Neural cell (in vitro differentiated cells): ENCODE measurements around the gene DPH6. TPM values are rescaled to one million over a fixed set of nuclear protein-coding genes. Genes with fewer than 3 reads are reported as not detected.

Experiments used
- H2AFZ ChIP-seq: fragments of 200-600, 300-800 bp; sonication (generic), shearing (Covaris generic); 2 replicates; pipeline ENCODE4 v1.6.0; 2014; ENCODE audit warnings: low read depth, mild to moderate bottlenecking, antibody characterized with exemption, low read length, moderate library complexity
- H3F3A ChIP-seq: fragments of 200-600 bp; shearing (Covaris generic); 2 replicates; pipeline ENCODE4 v1.6.1; 2016; ENCODE audit warnings: mild to moderate bottlenecking, moderate library complexity, mixed read lengths, antibody characterized with exemption, low read length; ENCODE audit not compliant: insufficient read depth, poor library complexity, severe bottlenecking
- H3K27ac ChIP-seq: fragments of 200-600, 300-800 bp; sonication (generic), shearing (Covaris generic); 2 replicates; pipeline ENCODE4 v1.5.1; 2014; ENCODE audit warnings: mild to moderate bottlenecking, low read length, moderate library complexity
- H3K27me3 ChIP-seq: fragments of 300-800, 200-600 bp; sonication (generic), shearing (Covaris generic); 2 replicates; pipeline ENCODE4 v1.6.0; 2014; ENCODE audit warnings: mild to moderate bottlenecking, low read depth, low read length, moderate library complexity; ENCODE audit not compliant: insufficient read depth
- H3K36me3 ChIP-seq: fragments of 300-800, 200-600 bp; sonication (generic), shearing (Covaris generic); 2 replicates; pipeline ENCODE4 v1.5.1; 2014; ENCODE audit warnings: mild to moderate bottlenecking, antibody characterized with exemption, low read length, moderate library complexity; ENCODE audit not compliant: insufficient read depth
- H3K4me2 ChIP-seq: fragments of 300-800, 200-600 bp; sonication (generic), shearing (Covaris generic); 2 replicates; pipeline ENCODE4 v1.6.0; 2014; ENCODE audit warnings: mild to moderate bottlenecking, low read length
- H3K4me3 ChIP-seq: fragments of 300-800, 200-600 bp; sonication (generic), shearing (Covaris generic); 2 replicates; pipeline ENCODE4 v1.5.1; 2014; ENCODE audit warnings: mild to moderate bottlenecking, low read length, moderate library complexity
- H3K79me2 ChIP-seq: fragments of 200-600 bp; shearing (Covaris generic); replicated peaks from 2 replicates; pipeline ENCODE4 v1.6.0; 2014; ENCODE audit warnings: mild to moderate bottlenecking, low read length, moderate library complexity; ENCODE audit not compliant: insufficient read depth
- H3K9ac ChIP-seq: fragments of 300-800, 200-600 bp; sonication (generic), shearing (Covaris generic); 2 replicates; pipeline ENCODE4 v1.6.1; 2016; ENCODE audit warnings: mild to moderate bottlenecking, low read length, mixed read lengths
- H3K9me2 ChIP-seq: fragments of 200-600 bp; shearing (Covaris generic); 2 replicates; pipeline ENCODE4 v1.6.1; 2016; ENCODE audit warnings: mild to moderate bottlenecking, low read length, mixed read lengths; ENCODE audit not compliant: insufficient read depth
- H3K9me3 ChIP-seq: fragments of 200-600, 300-800 bp; sonication (generic), shearing (Covaris generic); 2 replicates; pipeline ENCODE4 v1.6.1; 2016; ENCODE audit warnings: mild to moderate bottlenecking, mixed run types, low read length, moderate library complexity, mixed read lengths
- H4K20me1 ChIP-seq: fragments of 200-600 bp; shearing (Covaris generic); 2 replicates; pipeline ENCODE4 v1.6.1; 2016; ENCODE audit warnings: mild to moderate bottlenecking, mixed run types; ENCODE audit not compliant: insufficient read depth
- EP300 ChIP-seq: fragments of 450-650 bp; conservative IDR thresholded peaks from 2 replicates; pipeline ENCODE4 v1.6.1; 2014; ENCODE audit warnings: antibody characterized with exemption, mild to moderate bottlenecking, moderate library complexity; ENCODE audit not compliant: poor library complexity, severe bottlenecking
- EZH2 ChIP-seq: fragments of 200-600, 300-800 bp; shearing (Covaris generic), sonication (generic); IDR thresholded peaks from 2 replicates; pipeline ENCODE4 v1.6.1; 2014; ENCODE audit warnings: antibody characterized with exemption, low read length, borderline replicate concordance, mild to moderate bottlenecking; ENCODE audit not compliant: insufficient read depth, poor library complexity, severe bottlenecking
- MXI1 ChIP-seq: fragments of 450-650 bp; conservative IDR thresholded peaks from 2 replicates; pipeline ENCODE4 v1.6.1; 2014; ENCODE audit warnings: antibody characterized with exemption, mild to moderate bottlenecking; ENCODE audit not compliant: poor library complexity, severe bottlenecking
- POLR2AphosphoS5 ChIP-seq: IDR thresholded peaks from 2 replicates; pipeline ENCODE4 v1.6.1; 2012
- RAD21 ChIP-seq: fragments of 450-650 bp; conservative IDR thresholded peaks from 2 replicates; pipeline ENCODE4 v1.6.1; 2014; ENCODE audit warnings: antibody characterized with exemption, mild to moderate bottlenecking, moderate library complexity
- SMC3 ChIP-seq: fragments of 450-650 bp; conservative IDR thresholded peaks from 2 replicates; pipeline ENCODE4 v1.6.1; 2014; ENCODE audit warnings: antibody characterized with exemption, mild to moderate bottlenecking, moderate library complexity; ENCODE audit not compliant: poor library complexity
- TAF1 ChIP-seq: IDR thresholded peaks from 2 replicates; pipeline ENCODE4 v1.6.1; 2012; ENCODE audit warnings: low read depth
- polyA plus RNA-seq: library from polyadenylated mRNA; depleted of rRNA; stranded (reverse); fragments of >200 nt; gene quantifications from 2 replicates; pipeline ENCODE4 v1.2.3, GENCODE V29; 2014
- TF ChIP-seq, protein P1 (sequence below): IDR thresholded peaks from 2 replicates; pipeline ENCODE4 v1.6.1; 2012; ENCODE audit warnings: borderline replicate concordance
- TF ChIP-seq, protein P2 (sequence below): fragments of 450-650 bp; IDR thresholded peaks from 2 replicates; pipeline ENCODE4 v1.5.1; 2014; ENCODE audit warnings: antibody characterized with exemption, mild to moderate bottlenecking, moderate library complexity; ENCODE audit not compliant: poor library complexity, severe bottlenecking

Gene DPH6
- polyA plus RNA-seq, 1 donor from 2014 or later = 6.9 TPM

- no peaks in the 10 kb centered on the region for H4K20me1 ChIP-seq
- H3K4me3 ChIP-seq = no peak overlapping the region
- no peaks in the 10 kb centered on the region for H3K36me3 ChIP-seq
- TF ChIP-seq POLR2AphosphoS5 (no peak), TAF1 (no peak), EP300 (no peak), MXI1 (no peak), EZH2 (no peak), RAD21 (no peak), SMC3 (no peak)
- TF ChIP-seq, protein P1, sequence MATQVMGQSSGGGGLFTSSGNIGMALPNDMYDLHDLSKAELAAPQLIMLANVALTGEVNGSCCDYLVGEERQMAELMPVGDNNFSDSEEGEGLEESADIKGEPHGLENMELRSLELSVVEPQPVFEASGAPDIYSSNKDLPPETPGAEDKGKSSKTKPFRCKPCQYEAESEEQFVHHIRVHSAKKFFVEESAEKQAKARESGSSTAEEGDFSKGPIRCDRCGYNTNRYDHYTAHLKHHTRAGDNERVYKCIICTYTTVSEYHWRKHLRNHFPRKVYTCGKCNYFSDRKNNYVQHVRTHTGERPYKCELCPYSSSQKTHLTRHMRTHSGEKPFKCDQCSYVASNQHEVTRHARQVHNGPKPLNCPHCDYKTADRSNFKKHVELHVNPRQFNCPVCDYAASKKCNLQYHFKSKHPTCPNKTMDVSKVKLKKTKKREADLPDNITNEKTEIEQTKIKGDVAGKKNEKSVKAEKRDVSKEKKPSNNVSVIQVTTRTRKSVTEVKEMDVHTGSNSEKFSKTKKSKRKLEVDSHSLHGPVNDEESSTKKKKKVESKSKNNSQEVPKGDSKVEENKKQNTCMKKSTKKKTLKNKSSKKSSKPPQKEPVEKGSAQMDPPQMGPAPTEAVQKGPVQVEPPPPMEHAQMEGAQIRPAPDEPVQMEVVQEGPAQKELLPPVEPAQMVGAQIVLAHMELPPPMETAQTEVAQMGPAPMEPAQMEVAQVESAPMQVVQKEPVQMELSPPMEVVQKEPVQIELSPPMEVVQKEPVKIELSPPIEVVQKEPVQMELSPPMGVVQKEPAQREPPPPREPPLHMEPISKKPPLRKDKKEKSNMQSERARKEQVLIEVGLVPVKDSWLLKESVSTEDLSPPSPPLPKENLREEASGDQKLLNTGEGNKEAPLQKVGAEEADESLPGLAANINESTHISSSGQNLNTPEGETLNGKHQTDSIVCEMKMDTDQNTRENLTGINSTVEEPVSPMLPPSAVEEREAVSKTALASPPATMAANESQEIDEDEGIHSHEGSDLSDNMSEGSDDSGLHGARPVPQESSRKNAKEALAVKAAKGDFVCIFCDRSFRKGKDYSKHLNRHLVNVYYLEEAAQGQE = no peak
- TF ChIP-seq, protein P2, sequence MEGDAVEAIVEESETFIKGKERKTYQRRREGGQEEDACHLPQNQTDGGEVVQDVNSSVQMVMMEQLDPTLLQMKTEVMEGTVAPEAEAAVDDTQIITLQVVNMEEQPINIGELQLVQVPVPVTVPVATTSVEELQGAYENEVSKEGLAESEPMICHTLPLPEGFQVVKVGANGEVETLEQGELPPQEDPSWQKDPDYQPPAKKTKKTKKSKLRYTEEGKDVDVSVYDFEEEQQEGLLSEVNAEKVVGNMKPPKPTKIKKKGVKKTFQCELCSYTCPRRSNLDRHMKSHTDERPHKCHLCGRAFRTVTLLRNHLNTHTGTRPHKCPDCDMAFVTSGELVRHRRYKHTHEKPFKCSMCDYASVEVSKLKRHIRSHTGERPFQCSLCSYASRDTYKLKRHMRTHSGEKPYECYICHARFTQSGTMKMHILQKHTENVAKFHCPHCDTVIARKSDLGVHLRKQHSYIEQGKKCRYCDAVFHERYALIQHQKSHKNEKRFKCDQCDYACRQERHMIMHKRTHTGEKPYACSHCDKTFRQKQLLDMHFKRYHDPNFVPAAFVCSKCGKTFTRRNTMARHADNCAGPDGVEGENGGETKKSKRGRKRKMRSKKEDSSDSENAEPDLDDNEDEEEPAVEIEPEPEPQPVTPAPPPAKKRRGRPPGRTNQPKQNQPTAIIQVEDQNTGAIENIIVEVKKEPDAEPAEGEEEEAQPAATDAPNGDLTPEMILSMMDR = no peak
- no peak overlapping the region for H3K27ac ChIP-seq
- no peaks in the 10 kb centered on the region for H3K9me2 ChIP-seq
- no peak overlapping the region for H2AFZ ChIP-seq
- H3K4me2 ChIP-seq = no peak overlapping the region
- no peaks in the 10 kb centered on the region for H3K27me3 ChIP-seq
- H3K9ac ChIP-seq = no peak overlapping the region
- H3K79me2 ChIP-seq = no peaks in the 10 kb centered on the region
- no peaks in the 10 kb centered on the region for H3K9me3 ChIP-seq
- no peaks in the 10 kb centered on the region for H3F3A ChIP-seq
These were observed 40.2 kb downstream of the DPH6 start for GRCh38 chr15:35505809-35506208.

DNA sequence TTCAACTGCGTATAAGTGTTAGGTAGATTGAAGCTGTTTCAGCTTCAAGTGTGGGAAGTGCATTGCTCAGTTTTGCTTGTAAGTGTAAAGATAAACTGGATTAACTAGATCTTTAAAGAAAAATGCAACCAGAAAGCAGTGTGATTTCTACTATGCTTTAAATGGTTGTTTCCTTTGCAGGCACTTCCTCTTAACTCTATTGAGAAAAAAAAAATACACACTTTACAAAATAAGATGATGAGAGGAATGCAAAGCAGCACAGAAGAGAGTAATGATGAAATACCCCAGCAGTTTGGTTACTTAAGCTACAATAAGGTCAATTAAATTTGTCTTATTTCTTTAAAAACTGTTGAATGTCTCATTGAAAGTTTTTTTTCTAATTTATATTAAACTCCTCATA is 40.8 kb downstream of the DPH6 start:
- H3K9ac ChIP-seq = no peak overlapping the region
- no peaks in the 10 kb centered on the region for H4K20me1 ChIP-seq
- H3K4me3 ChIP-seq = no peak overlapping the region
- H3K4me2 ChIP-seq = no peak overlapping the region
- no peaks in the 10 kb centered on the region for H3K9me2 ChIP-seq
- no peaks in the 10 kb centered on the region for H3F3A ChIP-seq
- no peak overlapping the region for H3K27ac ChIP-seq
- H2AFZ ChIP-seq = no peak overlapping the region
- H3K9me3 ChIP-seq = no peaks in the 10 kb centered on the region
- no peaks in the 10 kb centered on the region for H3K27me3 ChIP-seq
- TF ChIP-seq RAD21 (no peak), MXI1 (no peak), SMC3 (no peak), POLR2AphosphoS5 (no peak), EP300 (no peak), TAF1 (no peak), EZH2 (no peak)
- TF ChIP-seq, protein P2 = no peak
- TF ChIP-seq, protein P1 = no peak
- no peaks in the 10 kb centered on the region for H3K79me2 ChIP-seq
- H3K36me3 ChIP-seq = no peaks in the 10 kb centered on the region
